Aorta (tissue), 5 donors: ENCODE results near the gene EPHB2. TPM values are rescaled to one million over a fixed set of nuclear protein-coding genes. Genes with fewer than 3 reads are reported as not detected.

ENCODE experiments used
- ATAC-seq: fragments of 200-7000 bp; cut with Tn5 transposase; one replicate; pipeline ENCODE4 v1.9.1; 2022; ENCODE audit warnings: moderate library complexity; ENCODE audit not compliant: low FRiP score
- DNase-seq, 2 donors: peaks; one replicate each; pipeline ENCODE4 v3.0.0-alpha.2; 2020
- H3K27ac ChIP-seq, 2 donors: one replicate each; pipeline ENCODE4 v1.5.1; 2013; ENCODE audit warnings: low read length in 2 of 2, mild to moderate bottlenecking in 2 of 2, moderate library complexity in 2 of 2, control low read depth in 1 of 2, inconsistent platforms in 1 of 2, low read depth in 1 of 2
- H3K27me3 ChIP-seq, 2 donors: one replicate each; pipeline ENCODE4 v1.6.1; 2013; ENCODE audit warnings: control low read depth in 1 of 2, low read length in 1 of 2, mild to moderate bottlenecking in 1 of 2, moderate library complexity in 1 of 2; ENCODE audit not compliant: insufficient read depth in 2 of 2, control insufficient read depth in 1 of 2
- H3K36me3 ChIP-seq, 2 donors: one replicate each; pipeline ENCODE4 v1.6.1; 2013; ENCODE audit warnings: control low read depth in 1 of 2, low read length in 1 of 2, mild to moderate bottlenecking in 1 of 2; ENCODE audit not compliant: insufficient read depth in 2 of 2, control insufficient read depth in 1 of 2
- H3K4me1 ChIP-seq, 2 donors: one replicate each; pipeline ENCODE4 v1.6.1; 2013; ENCODE audit warnings: low read length in 2 of 2, control low read depth in 1 of 2, mild to moderate bottlenecking in 1 of 2, moderate library complexity in 1 of 2; ENCODE audit not compliant: insufficient read depth in 2 of 2, control insufficient read depth in 1 of 2
- H3K4me3 ChIP-seq, 2 donors: one replicate each; pipeline ENCODE4 v1.5.1; 2013; ENCODE audit warnings: low read length in 2 of 2, control low read depth in 1 of 2, mild to moderate bottlenecking in 1 of 2
- H3K9me3 ChIP-seq: one replicate; pipeline ENCODE4 v1.6.1; 2013; ENCODE audit warnings: mild to moderate bottlenecking, low read length; ENCODE audit not compliant: control insufficient read depth
- WGBS, 2 donors: extraction: QIAGEN DNeasy Blood & Tissue Kit; methylation state at CpG; one replicate each; pipeline ENCODE4 v1.1.7; 2013; 5-methylcytosine and 5-hydroxymethylcytosine counted together
- intact Hi-C, 2 donors: fragments of 100-400 bp; cut with DNase I; formaldehyde crosslinking; loops; one replicate each; pipeline versions ENCODE4 v1.14.2 to v1.15.0; 2022
- polyA plus RNA-seq, 2 donors: library from polyadenylated mRNA; stranded (reverse); fragments of 200-250 nt; gene quantifications; one replicate each; pipeline ENCODE4 v1.2.3, GENCODE V29; 2013
- total RNA-seq, 2 donors: library from RNA; stranded (reverse); fragmentation: NEBNext Ultra II Directional; extraction: Animal tissue kit (Norgen Biotek cat#: 25700); gene quantifications; one replicate each; pipeline ENCODE4 v1.2.1, GENCODE V29; 2021
- donor health status: healthy with polysubstance abuse.
- donor health status: Bipolar disorder and iron deficiency.
- donor health status: DM: no; HTN: no; CAD: no.
- donor health status: DM: no; HTN: no; CAD: no.
- donor health status: DM: yes; HTN: yes; CAD: no.

The EPHB2 gene
- total and polyA plus RNA-seq, 4 donors: 0.87 to 16.6 (median 3.2) TPM

DNA sequence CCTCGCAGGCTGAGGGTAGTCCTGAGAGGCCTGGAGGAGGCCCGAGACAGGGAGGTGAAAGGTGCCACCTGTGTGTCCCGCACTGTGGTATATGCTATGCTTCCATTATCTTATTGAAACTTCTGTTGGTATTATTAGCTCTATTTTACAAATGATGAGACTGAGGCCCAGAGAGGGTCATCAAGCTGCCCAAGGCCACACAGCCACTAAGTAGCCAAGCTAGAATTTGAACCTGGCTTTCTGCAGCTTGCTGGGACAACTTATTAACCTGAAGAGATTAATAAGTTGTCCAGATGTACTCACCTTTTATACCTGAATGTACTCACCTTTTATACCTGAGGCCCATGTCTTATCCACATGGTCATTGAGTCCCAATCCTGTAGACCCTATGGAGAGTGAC lies 83.0 kb downstream of the EPHB2 start:
- Histone ChIP-seq H3K36me3 (no peaks in the 10 kb centered on the region), H3K4me1 (no peaks in the 10 kb centered on the region), H3K4me3 (no peak overlapping the region), H3K27ac (no peak overlapping the region), H3K9me3 (no peaks in the 10 kb centered on the region), H3K27me3 (no peaks in the 10 kb centered on the region)
- DNase-seq (no peak), ATAC-seq (no peak)
- WGBS, 2 donors: 93 to 97% methylated on average over 3 of the region's 3 CpGs
- intact Hi-C loops: no loop called here

GRCh38 chr1:22794647-22795365 lies 84.2 kb downstream of the EPHB2 start:
- H3K36me3 ChIP-seq: no peaks in the 10 kb centered on the region
- DNase-seq: peak in 1 of 2 donors; percentile 73
- intact Hi-C loops: no loop called here
- H3K27me3 ChIP-seq: no peaks in the 10 kb centered on the region
- 40 to 45% methylated on average over 8 of the region's 8 CpGs for WGBS, 2 donors
- H3K4me3 ChIP-seq: no peak overlapping the region
- no peaks in the 10 kb centered on the region for H3K9me3 ChIP-seq
- H3K4me1 ChIP-seq: no peaks in the 10 kb centered on the region
- ATAC-seq: no peak
- H3K27ac ChIP-seq: no peak overlapping the region

DNA sequence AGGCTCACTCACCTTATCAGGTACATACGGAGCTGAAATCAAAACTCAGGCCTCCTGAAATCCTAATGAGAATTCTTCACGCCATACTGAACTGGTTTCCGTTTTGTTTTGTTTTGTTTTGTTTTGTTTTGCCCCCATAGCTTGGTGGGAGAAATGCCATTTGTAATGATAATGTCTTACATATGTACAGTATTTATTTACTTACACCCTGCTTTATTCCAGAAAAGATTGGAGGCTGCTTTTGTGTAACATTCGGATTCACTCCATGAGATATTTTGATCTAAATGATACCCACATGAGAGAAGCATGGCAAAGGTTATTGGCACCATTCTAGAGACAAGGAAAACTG lies 84.7 kb downstream of the EPHB2 start:
- Histone ChIP-seq H3K27ac (no peak overlapping the region), H3K9me3 (no peaks in the 10 kb centered on the region), H3K4me3 (no peak overlapping the region), H3K36me3 (no peaks in the 10 kb centered on the region), H3K4me1 (no peaks in the 10 kb centered on the region), H3K27me3 (no peaks in the 10 kb centered on the region)
- 85 to 88% methylated on average over 4 of the region's 4 CpGs for WGBS, 2 donors
- no peak for ATAC-seq
- intact Hi-C loops: no loop called here
- DNase-seq: no peak

DNA sequence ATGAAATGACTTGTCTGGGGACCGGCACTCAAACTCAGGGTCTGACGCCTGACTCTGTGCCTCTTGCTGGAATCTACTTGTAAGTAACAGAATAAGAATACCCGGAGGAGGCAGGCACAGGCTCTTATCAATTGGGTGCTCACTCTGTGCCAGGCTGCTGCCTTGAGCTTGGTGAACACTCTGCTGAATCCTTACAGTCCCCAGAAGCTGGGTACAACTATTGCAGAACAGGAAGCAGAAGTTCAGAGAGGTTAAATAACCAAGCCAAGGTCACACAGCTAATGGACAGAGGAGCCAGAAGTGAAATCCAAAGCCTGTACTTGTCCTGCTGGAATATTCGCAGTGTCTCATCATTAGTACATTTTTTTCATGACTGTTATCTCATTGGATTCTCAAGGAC lies 86.0 kb downstream of the EPHB2 start:
- Histone ChIP-seq H3K9me3 (no peaks in the 10 kb centered on the region), H3K4me3 (no peak overlapping the region), H3K4me1 (no peaks in the 10 kb centered on the region), H3K27ac (no peak overlapping the region), H3K27me3 (no peaks in the 10 kb centered on the region), H3K36me3 (no peaks in the 10 kb centered on the region)
- intact Hi-C loops: no loop called here
- no peak for ATAC-seq
- no peak for DNase-seq
- 69 to 78% methylated on average over 4 of the region's 4 CpGs for WGBS, 2 donors

GRCh38 chr1:22798083-22798482 lies 87.4 kb downstream of the EPHB2 start:
- Histone ChIP-seq H3K4me3 (no peak overlapping the region), H3K4me1 (no peaks in the 10 kb centered on the region), H3K27me3 (no peaks in the 10 kb centered on the region), H3K36me3 (no peaks in the 10 kb centered on the region), H3K27ac (no peak overlapping the region), H3K9me3 (no peaks in the 10 kb centered on the region)
- ATAC-seq (no peak), DNase-seq (no peak)
- intact Hi-C loops: no loop called here
- 90 to 93% methylated on average over 3 of the region's 3 CpGs for WGBS, 2 donors

GRCh38 chr1:22799971-22800370 lies 89.3 kb downstream of the EPHB2 start:
- Histone ChIP-seq H3K4me3 (no peak overlapping the region), H3K27ac (no peak overlapping the region), H3K4me1 (no peaks in the 10 kb centered on the region), H3K9me3 (no peaks in the 10 kb centered on the region), H3K27me3 (no peaks in the 10 kb centered on the region), H3K36me3 (no peaks in the 10 kb centered on the region)
- intact Hi-C loops: no loop called here
- 87 to 88% methylated on average over 16 of the region's 16 CpGs for WGBS, 2 donors
- no peak for ATAC-seq
- no peak for DNase-seq

GRCh38 chr1:22800629-22801028 lies 90.0 kb downstream of the EPHB2 start:
- no peak overlapping the region for H3K27ac ChIP-seq
- DNase-seq (no peak), ATAC-seq (no peak)
- no peaks in the 10 kb centered on the region for H3K4me1 ChIP-seq
- no peaks in the 10 kb centered on the region for H3K27me3 ChIP-seq
- H3K36me3 ChIP-seq: no peaks in the 10 kb centered on the region
- H3K9me3 ChIP-seq: no peaks in the 10 kb centered on the region
- 91 to 94% methylated on average over 8 of the region's 8 CpGs for WGBS, 2 donors
- intact Hi-C loops: no loop called here
- no peak overlapping the region for H3K4me3 ChIP-seq

DNA sequence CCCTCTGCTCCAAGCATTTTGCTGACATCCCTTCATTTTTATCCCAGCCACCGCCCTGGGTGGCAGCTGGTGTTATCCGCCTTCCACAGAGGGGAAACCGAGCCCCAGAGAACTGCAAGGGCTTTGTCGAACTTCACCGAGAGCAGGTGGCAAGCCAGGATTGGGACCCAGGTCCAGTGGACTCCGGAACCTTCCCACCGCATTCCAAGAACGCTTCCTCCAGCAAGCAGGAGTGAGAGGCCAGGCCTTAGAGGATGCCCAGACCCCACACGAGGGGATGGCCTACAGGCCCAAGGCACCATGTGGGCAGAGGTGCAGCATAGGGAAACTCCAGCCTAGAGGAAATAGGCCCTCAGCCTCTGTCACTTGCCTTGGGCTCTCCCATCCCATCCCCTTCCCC lies 90.7 kb downstream of the EPHB2 start:
- no peaks in the 10 kb centered on the region for H3K36me3 ChIP-seq
- H3K4me1 ChIP-seq: no peaks in the 10 kb centered on the region
- no peak overlapping the region for H3K27ac ChIP-seq
- WGBS, 2 donors: 92 to 96% methylated on average over 9 of the region's 9 CpGs
- no peaks in the 10 kb centered on the region for H3K9me3 ChIP-seq
- H3K4me3 ChIP-seq: no peak overlapping the region
- intact Hi-C loops: no loop called here
- ATAC-seq (no peak), DNase-seq (no peak)
- H3K27me3 ChIP-seq: no peaks in the 10 kb centered on the region

- Histone ChIP-seq H3K27me3 (no peaks in the 10 kb centered on the region), H3K4me3 (no peak overlapping the region), H3K36me3 (no peaks in the 10 kb centered on the region), H3K4me1 (no peaks in the 10 kb centered on the region), H3K9me3 (no peaks in the 10 kb centered on the region), H3K27ac (no peak overlapping the region)
- ATAC-seq (no peak), DNase-seq (no peak)
- intact Hi-C loops: no loop called here
- WGBS, 2 donors: 83 to 91% methylated on average over 19 of the region's 19 CpGs
Measured at GRCh38 chr1:22801761-22802160, 91.1 kb downstream of the EPHB2 start.
